ENCODE measurements around the gene RAPGEF4.

- TF ChIP-seq CTCF (IDR thresholded peaks at IDR 0.05; ENCODE audit: low read depth, low read length, poor library complexity, severe bottlenecking) (peak; percentile 68), EZH2phosphoT487 (IDR thresholded peaks at IDR 0.05; ENCODE audit: borderline replicate concordance, low read length) (no peak)
Observed at GRCh38 chr2:172704072-172704936, 31.3 kb upstream of the RAPGEF4 start.
